Adrenal gland (tissue), 5 donors: ENCODE data around the gene DNAL1.

ENCODE experiments used
- POLR2A ChIP-seq, 2 donors: fragments of 450-650 bp; IDR thresholded peaks; one replicate each; pipeline ENCODE4 v1.6.1; 2017; ENCODE audit warnings: antibody characterized with exemption in 2 of 2, mild to moderate bottlenecking in 2 of 2, moderate library complexity in 1 of 2
- TF ChIP-seq, protein P1 (sequence below), 6 experiments: fragments of 450-650 bp in 4 of 6; fragments of 200-600 bp in 2 of 6; sonication (generic) in 1 of 6; IDR thresholded peaks; 1 replicate in 5 of 6; 2 replicates in 1 of 6; pipeline versions ENCODE4 v1.5.1 to v1.8.0; 2016 to 2021; ENCODE audit warnings: antibody characterized with exemption in 6 of 6, mild to moderate bottlenecking in 2 of 6, moderate library complexity in 1 of 6
- donor health status: DM: no; HTN: no; CAD: no.

DNA sequence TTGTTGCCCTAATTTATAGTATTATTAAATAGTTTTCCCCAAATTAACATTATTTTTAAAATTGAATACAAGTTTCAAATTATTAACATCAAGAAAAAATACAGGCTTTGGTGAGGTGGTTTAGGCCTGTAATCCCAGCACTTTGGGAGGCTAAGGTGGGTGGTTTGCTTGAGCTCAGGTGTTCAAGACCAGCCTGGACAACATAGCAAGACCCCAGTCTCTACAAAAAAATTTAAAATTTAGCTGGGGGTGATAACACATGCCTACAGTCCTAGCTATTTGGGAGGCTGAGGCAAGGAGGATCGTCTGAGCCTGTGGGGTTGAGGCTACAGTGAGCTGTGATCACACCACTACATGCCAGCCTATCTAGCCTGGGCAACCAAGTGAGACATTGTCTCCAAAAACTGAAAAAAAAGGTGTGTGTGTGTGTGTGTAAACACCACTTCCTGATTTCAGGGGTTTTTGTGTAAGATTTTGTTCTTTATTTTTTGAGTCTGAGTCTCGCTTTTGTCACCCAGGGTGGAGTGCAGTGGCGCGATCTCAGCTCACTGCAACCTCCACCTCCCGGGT, 3.9 kb upstream of the DNAL1 start:
- TF ChIP-seq POLR2A (IDR thresholded peaks at IDR 0.05) = no peak
- TF ChIP-seq, protein P1, sequence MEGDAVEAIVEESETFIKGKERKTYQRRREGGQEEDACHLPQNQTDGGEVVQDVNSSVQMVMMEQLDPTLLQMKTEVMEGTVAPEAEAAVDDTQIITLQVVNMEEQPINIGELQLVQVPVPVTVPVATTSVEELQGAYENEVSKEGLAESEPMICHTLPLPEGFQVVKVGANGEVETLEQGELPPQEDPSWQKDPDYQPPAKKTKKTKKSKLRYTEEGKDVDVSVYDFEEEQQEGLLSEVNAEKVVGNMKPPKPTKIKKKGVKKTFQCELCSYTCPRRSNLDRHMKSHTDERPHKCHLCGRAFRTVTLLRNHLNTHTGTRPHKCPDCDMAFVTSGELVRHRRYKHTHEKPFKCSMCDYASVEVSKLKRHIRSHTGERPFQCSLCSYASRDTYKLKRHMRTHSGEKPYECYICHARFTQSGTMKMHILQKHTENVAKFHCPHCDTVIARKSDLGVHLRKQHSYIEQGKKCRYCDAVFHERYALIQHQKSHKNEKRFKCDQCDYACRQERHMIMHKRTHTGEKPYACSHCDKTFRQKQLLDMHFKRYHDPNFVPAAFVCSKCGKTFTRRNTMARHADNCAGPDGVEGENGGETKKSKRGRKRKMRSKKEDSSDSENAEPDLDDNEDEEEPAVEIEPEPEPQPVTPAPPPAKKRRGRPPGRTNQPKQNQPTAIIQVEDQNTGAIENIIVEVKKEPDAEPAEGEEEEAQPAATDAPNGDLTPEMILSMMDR (IDR thresholded peaks at IDR 0.05) = no peak
